ENCODE measurements around the gene RPS6KB2. TPM values are rescaled to one million over a fixed set of nuclear protein-coding genes. Genes with fewer than 3 reads are reported as not detected.
A peak's percentile ranks its signal among the peaks of the same experiment; 100 is the strongest.
"Not testable (repeated sequence)": the region's sequence is repeated elsewhere in the genome, so short reads cannot be mapped to it uniquely, and the experiment has no call there.

RPS6KB2 gene
- total RNA-seq, 1 donor, result 36.9 TPM

DNA sequence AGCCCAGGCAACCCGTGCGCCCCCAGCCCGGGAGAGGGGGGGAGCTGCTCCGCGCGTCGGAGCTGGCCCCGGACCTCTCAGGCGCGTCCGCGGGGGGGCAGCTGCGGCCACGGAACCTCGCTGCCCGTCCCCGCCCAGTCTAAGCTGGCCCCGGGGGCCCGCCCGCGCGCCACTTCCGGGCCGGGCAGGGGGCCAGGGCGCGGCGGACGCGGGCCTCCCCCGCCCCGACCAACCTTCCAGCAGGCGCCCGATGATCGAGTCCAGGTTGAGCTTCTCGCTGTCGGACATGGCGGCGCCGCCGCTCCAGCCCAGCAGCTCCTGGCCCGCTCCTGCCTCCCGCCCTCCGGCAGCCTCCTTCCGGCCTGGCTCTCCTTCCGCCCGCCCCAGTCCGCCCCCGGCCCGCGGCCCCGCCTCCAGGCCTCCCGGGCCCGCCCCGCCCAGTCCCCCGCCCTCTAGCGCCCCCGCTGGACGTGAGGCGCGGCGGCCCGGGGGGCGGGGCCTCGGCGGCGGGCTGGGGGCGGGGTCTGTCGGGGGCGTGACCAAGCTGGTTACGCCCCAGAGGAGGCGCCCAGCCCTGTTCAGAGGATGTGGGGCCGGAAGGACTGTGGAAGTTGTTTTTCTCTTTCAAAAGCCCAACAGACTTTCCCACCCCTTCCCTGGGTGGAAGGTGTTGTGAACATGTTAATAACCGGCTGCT is 26.7 kb upstream of the RPS6KB2 start, which contains the start of gene PPP1CA:
Gene PPP1CA (minus strand): TSS at position 364 of the 697 bp plus-strand sequence. CDS start 76 bp downstream, at position 288.
- peak within 1 kb of the TSS; percentile 99 for H3K4me2 ChIP-seq (ENCODE audit: insufficient read depth, low read length)
- peaks cover 31% of the 10 kb centered on the region for H3K36me3 ChIP-seq (ENCODE audit: insufficient read depth, low read length)
- TF ChIP-seq CTCF (IDR thresholded peaks at IDR 0.05; ENCODE audit: extremely low read depth, low read depth, low read length), result peak; percentile 14
- H3K79me2 ChIP-seq (ENCODE audit: insufficient read depth, low read length), result peaks cover 29% of the 10 kb centered on the region
- peaks cover 28% of the 10 kb centered on the region for H4K20me1 ChIP-seq (ENCODE audit: insufficient read depth, low read length)
- peak; percentile 100 for DNase-seq (ENCODE audit: insufficient read length, low spot score, missing footprints)
- H3K4me1 ChIP-seq (ENCODE audit: insufficient read depth, low read length), result peaks cover 17% of the 10 kb centered on the region
- H3K4me3 ChIP-seq (ENCODE audit: insufficient read depth, low read length), result peak within 1 kb of the TSS; percentile 94
- H2AFZ ChIP-seq (ENCODE audit: low read length), result peak within 1 kb of the TSS; percentile 97
- H3K27me3 ChIP-seq (ENCODE audit: insufficient read depth, low read length), result no peaks in the 10 kb centered on the region
- no peaks in the 10 kb centered on the region for H3K9me3 ChIP-seq (ENCODE audit: low read depth, low read length)
- H3K27ac ChIP-seq (ENCODE audit: low read depth, low read length), result peak within 1 kb of the TSS; percentile 83

GRCh38 chr11:67402192-67402839 is 26.0 kb upstream of the RPS6KB2 start:
- Histone ChIP-seq H3K79me2 (ENCODE audit: insufficient read depth, low read length) (peaks cover 29% of the 10 kb centered on the region), H4K20me1 (ENCODE audit: insufficient read depth, low read length) (peaks cover 28% of the 10 kb centered on the region), H3K4me1 (ENCODE audit: insufficient read depth, low read length) (peaks cover 17% of the 10 kb centered on the region), H3K4me3 (ENCODE audit: insufficient read depth, low read length) (peak overlapping the region; percentile 76), H2AFZ (ENCODE audit: low read length) (peak overlapping the region; percentile 97), H3K27ac (ENCODE audit: low read depth, low read length) (peak overlapping the region; percentile 83), H3K4me2 (ENCODE audit: insufficient read depth, low read length) (peak overlapping the region; percentile 99), H3K36me3 (ENCODE audit: insufficient read depth, low read length) (peaks cover 29% of the 10 kb centered on the region)
- not testable (repeated sequence) for DNase-seq (ENCODE audit: insufficient read length, low spot score, missing footprints); H3K27me3 ChIP-seq (ENCODE audit: insufficient read depth, low read length); H3K9me3 ChIP-seq (ENCODE audit: low read depth, low read length)

DNA sequence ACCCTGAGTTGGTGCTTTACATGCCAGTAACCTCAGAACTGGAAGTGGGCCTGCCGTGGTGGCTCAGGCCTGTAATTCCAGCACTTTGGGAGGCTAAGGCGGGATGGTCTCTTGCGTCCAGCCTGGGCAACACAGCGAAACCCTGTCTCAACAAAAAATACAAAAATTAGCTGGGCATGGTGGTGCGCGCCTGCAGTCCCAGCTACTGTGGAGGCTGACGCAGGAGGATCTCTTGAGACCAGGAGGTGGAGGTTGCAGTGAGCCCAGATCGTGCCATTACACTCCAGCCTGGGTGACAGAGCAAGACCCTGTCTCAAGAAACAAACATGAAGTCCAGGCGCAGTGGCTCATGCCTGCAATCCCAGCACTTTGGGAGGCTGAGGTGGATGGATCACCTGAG is 25.2 kb upstream of the RPS6KB2 start:
- Histone ChIP-seq H3K36me3 (ENCODE audit: insufficient read depth, low read length) (peaks cover 22% of the 10 kb centered on the region), H3K4me1 (ENCODE audit: insufficient read depth, low read length) (peaks cover 17% of the 10 kb centered on the region), H3K79me2 (ENCODE audit: insufficient read depth, low read length) (peaks cover 26% of the 10 kb centered on the region), H4K20me1 (ENCODE audit: insufficient read depth, low read length) (peaks cover 24% of the 10 kb centered on the region)
- not testable (repeated sequence) for DNase-seq (ENCODE audit: insufficient read length, low spot score, missing footprints); H2AFZ ChIP-seq (ENCODE audit: low read length); H3K4me2 ChIP-seq (ENCODE audit: insufficient read depth, low read length); H3K9me3 ChIP-seq (ENCODE audit: low read depth, low read length); H3K27me3 ChIP-seq (ENCODE audit: insufficient read depth, low read length); H3K27ac ChIP-seq (ENCODE audit: low read depth, low read length); H3K4me3 ChIP-seq (ENCODE audit: insufficient read depth, low read length)

DNA sequence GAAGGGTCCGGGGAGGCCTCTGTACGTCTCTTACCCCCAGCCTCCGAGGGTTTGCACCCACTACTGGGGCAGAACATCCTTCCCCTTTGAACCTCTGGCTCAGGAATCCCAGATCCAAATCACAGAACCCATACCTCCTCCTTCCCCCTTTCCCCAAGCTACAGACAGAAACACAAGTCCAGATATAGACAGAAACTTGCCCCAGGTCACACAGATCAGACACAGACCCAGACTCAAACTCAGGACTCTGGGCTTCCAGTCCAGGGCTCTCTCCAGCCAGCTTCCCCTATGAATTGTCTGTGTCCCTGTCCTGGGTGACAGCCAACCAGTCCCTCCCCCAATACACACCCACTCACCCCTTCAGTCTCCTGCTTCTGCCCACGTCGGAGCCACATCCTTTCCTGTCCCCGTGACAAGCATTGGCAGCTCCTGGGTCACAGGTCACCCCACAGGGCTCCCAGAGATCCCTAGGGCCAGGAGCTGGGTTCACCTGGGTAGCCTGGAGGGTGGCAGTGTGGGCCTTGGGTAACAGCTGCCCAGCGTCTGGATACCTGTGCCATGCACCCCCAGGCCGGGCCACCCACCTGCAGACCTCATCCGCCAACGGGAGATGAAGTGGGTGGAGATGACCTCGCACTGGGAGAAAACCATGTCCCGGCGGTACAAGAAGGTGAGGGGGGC is 23.6 kb upstream of the RPS6KB2 start:
- H3K4me3 ChIP-seq (ENCODE audit: insufficient read depth, low read length), result no peak overlapping the region
- no peak for TF ChIP-seq CTCF (IDR thresholded peaks at IDR 0.05; ENCODE audit: extremely low read depth, low read depth, low read length)
- no peaks in the 10 kb centered on the region for H3K9me3 ChIP-seq (ENCODE audit: low read depth, low read length)
- peaks cover 20% of the 10 kb centered on the region for H3K27me3 ChIP-seq (ENCODE audit: insufficient read depth, low read length)
- no peak overlapping the region for H3K27ac ChIP-seq (ENCODE audit: low read depth, low read length)
- peaks cover 7% of the 10 kb centered on the region for H3K36me3 ChIP-seq (ENCODE audit: insufficient read depth, low read length)
- H3K4me1 ChIP-seq (ENCODE audit: insufficient read depth, low read length), result peaks cover 17% of the 10 kb centered on the region
- peaks cover 13% of the 10 kb centered on the region for H4K20me1 ChIP-seq (ENCODE audit: insufficient read depth, low read length)
- H2AFZ ChIP-seq (ENCODE audit: low read length), result no peak overlapping the region
- no peak overlapping the region for H3K4me2 ChIP-seq (ENCODE audit: insufficient read depth, low read length)
- peaks cover 16% of the 10 kb centered on the region for H3K79me2 ChIP-seq (ENCODE audit: insufficient read depth, low read length)
- peak; percentile 92 for DNase-seq (ENCODE audit: insufficient read length, low spot score, missing footprints)

Measured in osteoblast (primary cell).